ENCODE data around the gene C15orf62. TPM values are rescaled to one million over a fixed set of nuclear protein-coding genes. Genes with fewer than 3 reads are reported as not detected.

C15orf62 gene
- total and polyA plus RNA-seq, 8 donors: 0.06 to 0.46 (median 0.16) TPM; not detected in 1

DNA sequence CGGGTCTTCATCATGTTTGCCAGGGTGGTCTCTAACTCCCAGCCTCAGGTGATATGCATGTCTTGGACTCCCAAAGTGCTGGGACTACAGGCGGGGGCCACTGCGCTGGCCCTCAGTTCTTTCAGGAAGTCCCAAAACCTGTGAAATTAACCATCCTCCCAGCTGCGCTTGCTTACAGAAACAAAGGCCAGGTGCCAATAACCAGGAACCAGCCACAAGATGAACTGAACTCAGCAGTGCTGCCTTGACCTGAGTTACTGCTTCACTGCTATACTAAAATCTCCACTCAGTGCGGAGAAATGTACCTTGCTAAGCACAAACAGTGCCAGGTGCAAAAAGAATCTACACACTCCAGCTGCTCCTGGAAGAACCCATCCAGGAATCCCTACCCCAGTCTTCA is 9.8 kb upstream of the C15orf62 start:
- H3K4me3 ChIP-seq: no peak overlapping the region
- no peaks in the 10 kb centered on the region for H3K36me3 ChIP-seq
- intact Hi-C loops (cut with DNase I): no loop called here
- ATAC-seq (no peak), FAIRE-seq (no peak), DNase-seq (no peak)
- no peaks in the 10 kb centered on the region for H3K9me3 ChIP-seq
- no peaks in the 10 kb centered on the region for H3K27me3 ChIP-seq
- 89 to 93% methylated on average over 5 of the region's 5 CpGs for WGBS, 2 donors
- H3K27ac ChIP-seq: no peak overlapping the region
- peaks cover 6 to 8% (median 8%) of the 10 kb centered on the region in 3 donors for H3K4me1 ChIP-seq
- TF ChIP-seq, protein P1, sequence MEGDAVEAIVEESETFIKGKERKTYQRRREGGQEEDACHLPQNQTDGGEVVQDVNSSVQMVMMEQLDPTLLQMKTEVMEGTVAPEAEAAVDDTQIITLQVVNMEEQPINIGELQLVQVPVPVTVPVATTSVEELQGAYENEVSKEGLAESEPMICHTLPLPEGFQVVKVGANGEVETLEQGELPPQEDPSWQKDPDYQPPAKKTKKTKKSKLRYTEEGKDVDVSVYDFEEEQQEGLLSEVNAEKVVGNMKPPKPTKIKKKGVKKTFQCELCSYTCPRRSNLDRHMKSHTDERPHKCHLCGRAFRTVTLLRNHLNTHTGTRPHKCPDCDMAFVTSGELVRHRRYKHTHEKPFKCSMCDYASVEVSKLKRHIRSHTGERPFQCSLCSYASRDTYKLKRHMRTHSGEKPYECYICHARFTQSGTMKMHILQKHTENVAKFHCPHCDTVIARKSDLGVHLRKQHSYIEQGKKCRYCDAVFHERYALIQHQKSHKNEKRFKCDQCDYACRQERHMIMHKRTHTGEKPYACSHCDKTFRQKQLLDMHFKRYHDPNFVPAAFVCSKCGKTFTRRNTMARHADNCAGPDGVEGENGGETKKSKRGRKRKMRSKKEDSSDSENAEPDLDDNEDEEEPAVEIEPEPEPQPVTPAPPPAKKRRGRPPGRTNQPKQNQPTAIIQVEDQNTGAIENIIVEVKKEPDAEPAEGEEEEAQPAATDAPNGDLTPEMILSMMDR (IDR thresholded peaks at IDR 0.05): no peak

DNA sequence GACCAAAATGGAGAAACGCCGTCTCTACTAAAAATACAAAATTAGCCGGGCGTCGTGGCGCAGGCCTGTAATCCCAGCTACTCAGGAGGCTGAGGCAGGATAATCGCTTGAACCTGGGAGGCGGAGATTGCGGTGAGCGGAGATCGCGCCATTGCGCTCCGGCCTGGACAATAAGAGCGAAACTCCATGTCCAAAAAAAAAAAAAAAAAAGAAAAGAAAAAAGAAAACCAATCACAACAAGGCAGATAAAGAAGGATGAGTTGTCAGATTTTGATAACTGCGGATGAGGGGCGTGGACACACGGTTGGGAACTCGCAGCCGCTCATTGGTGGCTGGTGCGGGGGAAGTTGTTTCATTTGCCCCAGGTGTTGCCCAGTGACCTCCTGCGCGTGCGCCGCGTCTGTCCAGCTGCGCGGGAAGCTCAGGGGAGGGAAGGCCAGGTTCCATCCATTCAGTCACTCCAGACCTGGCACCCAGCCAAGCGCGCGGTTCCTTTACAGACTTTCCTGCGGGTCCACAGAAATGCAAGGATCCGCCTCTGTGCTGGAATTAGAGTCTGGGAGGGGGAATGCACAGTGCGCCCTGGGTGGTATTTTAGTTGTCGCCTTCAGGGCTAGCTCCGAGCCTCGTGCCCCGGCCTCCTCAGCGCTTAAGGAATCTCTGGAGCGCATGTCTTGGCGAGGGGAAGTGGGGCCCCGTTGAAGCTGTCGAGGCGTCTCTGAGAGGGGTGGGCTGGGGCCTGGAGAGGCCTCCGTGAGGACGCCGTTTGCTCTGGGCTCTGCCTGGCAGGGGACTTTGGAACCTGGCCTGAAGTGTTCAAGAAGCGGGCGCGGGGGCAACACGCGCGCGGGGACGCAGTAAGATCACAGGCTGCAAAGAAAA is 6.6 kb upstream of the C15orf62 start:
- peaks cover 9 to 13% (median 9%) of the 10 kb centered on the region in 3 donors for H3K4me1 ChIP-seq
- H3K27ac ChIP-seq: peak overlapping the region; percentile 76 to 92 (median 87)
- TF ChIP-seq, protein P1 (IDR thresholded peaks at IDR 0.05): no peak
- peak; percentile 49 to 68 (median 58) for ATAC-seq
- 28 to 31% methylated on average over 50 to 55 of the region's 55 CpGs for WGBS, 2 donors
- H3K27me3 ChIP-seq: no peaks in the 10 kb centered on the region
- FAIRE-seq: no peak
- peak overlapping the region; percentile 40 to 56 (median 50) for H3K4me3 ChIP-seq
- no peaks in the 10 kb centered on the region for H3K9me3 ChIP-seq
- H3K36me3 ChIP-seq: no peaks in the 10 kb centered on the region
- intact Hi-C loops (cut with DNase I): no loop called here
- DNase-seq: peak; percentile 78 to 96 (median 87)

DNA sequence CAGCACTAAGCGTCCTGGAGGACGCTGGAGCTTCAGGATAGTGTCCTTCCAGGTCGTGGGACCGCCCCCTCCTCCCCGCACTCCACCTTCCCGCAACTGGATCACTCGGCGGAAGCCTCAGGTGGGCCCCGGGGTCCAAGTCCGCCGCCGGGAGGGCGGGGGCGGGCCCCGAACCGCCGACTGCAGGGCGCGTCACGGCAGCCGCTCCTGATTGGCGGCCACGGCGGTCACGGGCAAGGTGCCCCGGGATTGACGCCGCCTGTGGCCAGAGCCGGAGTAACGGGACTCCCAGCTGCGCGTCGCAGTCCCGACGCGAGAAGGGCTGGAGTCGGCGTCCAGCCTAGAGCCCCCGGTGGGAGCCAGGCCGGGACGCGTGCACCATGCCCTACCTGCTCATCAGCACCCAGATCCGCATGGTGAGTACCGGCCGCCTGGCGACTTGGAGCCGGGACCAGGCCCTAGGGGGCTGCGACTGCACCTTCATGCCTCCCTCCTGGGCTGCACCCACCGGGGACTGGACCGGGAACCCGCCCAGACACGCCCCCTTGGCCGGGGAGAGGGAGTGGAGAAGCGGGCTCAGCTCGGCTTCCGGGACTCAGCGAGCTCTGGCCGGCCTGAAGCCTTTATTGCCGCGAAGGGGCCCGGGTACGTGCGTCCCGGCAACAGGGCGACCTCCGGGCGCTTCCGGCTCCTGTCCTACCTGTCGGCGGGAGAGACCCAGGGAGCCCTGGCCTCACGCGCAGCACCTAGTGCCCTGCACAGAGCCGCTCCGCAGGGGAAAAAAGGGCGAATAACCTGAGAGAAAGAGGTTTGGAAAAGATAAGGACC is 5.8 kb upstream of the C15orf62 start, which contains the start of gene GCHFR:
Gene GCHFR, plus strand, starts transcription at position 268 of the 828 bp plus-strand sequence. Its CDS starts 113 bp downstream, at position 381.
- Histone ChIP-seq H3K9me3 (no peaks in the 10 kb centered on the region), H3K36me3 (no peaks in the 10 kb centered on the region), H3K27ac (peak within 1 kb of the TSS; percentile 76 to 92 (median 87)), H3K4me3 (peak within 1 kb of the TSS; percentile 40 to 56 (median 50)), H3K27me3 (no peaks in the 10 kb centered on the region), H3K4me1 (peaks cover 9 to 13% (median 9%) of the 10 kb centered on the region in 3 donors)
- 0% methylated on average over 58 to 75 of the region's 75 CpGs for WGBS, 2 donors
- peak; percentile 74 to 85 (median 83) for ATAC-seq
- no peak for FAIRE-seq
- intact Hi-C loops (cut with DNase I): no loop called here
- DNase-seq: peak; percentile 80 to 94 (median 85)
- TF ChIP-seq, protein P1 (IDR thresholded peaks at IDR 0.05): peak in 3 of 4 donors; percentile 11 to 32 (median 30)

DNA sequence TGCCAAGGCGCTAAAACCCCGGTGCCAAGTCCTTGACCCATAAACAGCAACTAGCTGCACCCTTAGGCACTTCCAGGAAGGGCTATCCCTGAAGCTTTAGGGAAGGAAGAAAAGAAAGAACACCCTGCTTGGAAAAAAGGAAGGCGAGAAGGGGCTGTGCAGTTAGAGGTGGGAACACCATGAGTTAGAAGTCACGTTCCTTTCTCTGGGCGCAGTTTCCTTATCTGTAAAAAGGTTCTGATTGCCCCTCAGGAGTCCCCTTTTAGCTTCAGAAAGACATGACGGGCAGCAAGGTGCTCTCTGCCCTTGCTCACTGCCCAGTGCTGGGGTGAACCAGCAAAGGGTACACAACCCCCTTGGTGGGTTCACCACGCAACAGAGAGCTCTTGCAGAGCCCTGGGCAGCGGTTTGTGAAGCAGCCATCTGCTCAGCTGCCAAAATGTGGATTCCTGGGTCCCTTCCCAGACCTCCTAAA is 5.1 kb upstream of the C15orf62 start:
- 12 to 18% methylated on average over 8 of the region's 8 CpGs for whole genome bisulfite sequencing, 2 donors
- DNase-seq (peak in 1 of 6 donors; percentile 33), ATAC-seq (peak in 2 of 4 donors; percentile 1), FAIRE-seq (no peak)
- Histone ChIP-seq H3K9me3 (no peaks in the 10 kb centered on the region), H3K27me3 (no peaks in the 10 kb centered on the region), H3K27ac (peak overlapping the region; percentile 76 to 92 (median 87)), H3K4me3 (peak overlapping the region; percentile 40 to 56 (median 50)), H3K4me1 (peaks cover 9 to 13% (median 9%) of the 10 kb centered on the region in 3 donors), H3K36me3 (no peaks in the 10 kb centered on the region)
- TF ChIP-seq, protein P1 (IDR thresholded peaks at IDR 0.05): no peak
- intact Hi-C loops (cut with DNase I): no loop called here
